Fibroblast of lung (primary cell): ENCODE measurements around the gene TRIM24. TPM values are rescaled to one million over a fixed set of nuclear protein-coding genes. Genes with fewer than 3 reads are reported as not detected.

Experiments used
- DNase-seq, 2 donors: peaks; one replicate each; pipeline versions ENCODE4 v3.0.0 to v3.0.0-alpha.2; 2010; ENCODE audit warnings: low read depth in 2 of 2
- H2AFZ ChIP-seq: 2 replicates; pipeline ENCODE4 v1.5.1; 2012; ENCODE audit warnings: low read length, control low read depth, inconsistent platforms
- H3K27ac ChIP-seq: 2 replicates; pipeline ENCODE4 v1.5.1; 2011; ENCODE audit warnings: low read length, control low read depth; ENCODE audit not compliant: insufficient read depth
- H3K27me3 ChIP-seq: 2 replicates; pipeline ENCODE4 v1.5.1; 2011; ENCODE audit warnings: mild to moderate bottlenecking, low read length; ENCODE audit not compliant: control insufficient read depth, insufficient read depth
- H3K36me3 ChIP-seq: 2 replicates; pipeline ENCODE4 v1.5.1; 2011; ENCODE audit warnings: low read length; ENCODE audit not compliant: control insufficient read depth, insufficient read depth
- H3K4me1 ChIP-seq: 2 replicates; pipeline ENCODE4 v1.5.1; 2011; ENCODE audit warnings: low read length; ENCODE audit not compliant: control insufficient read depth, insufficient read depth; ENCODE audit errors: extremely low read depth
- H3K4me2 ChIP-seq: 2 replicates; pipeline ENCODE4 v1.5.1; 2011; ENCODE audit warnings: low read length, control low read depth; ENCODE audit not compliant: insufficient read depth; ENCODE audit errors: extremely low read depth
- H3K4me3 ChIP-seq, 4 experiments: fragments of 200-600 bp in 1 of 4; sonication (generic) in 1 of 4; replicated peaks in 1 of 4; 2 replicates each; pipeline ENCODE4 v1.5.1; 2011 to 2016; ENCODE audit warnings: low read length in 4 of 4, low read depth in 3 of 4, mild to moderate bottlenecking in 3 of 4, control low read depth in 2 of 4, inconsistent platforms in 1 of 4, mixed read lengths in 1 of 4; ENCODE audit not compliant: insufficient read depth in 1 of 4; ENCODE audit errors: control extremely low read depth in 1 of 4
- H3K79me2 ChIP-seq: 2 replicates; pipeline ENCODE4 v1.5.1; 2012; ENCODE audit warnings: mild to moderate bottlenecking, low read length, inconsistent platforms; ENCODE audit not compliant: control insufficient read depth, insufficient read depth
- H3K9ac ChIP-seq: 2 replicates; pipeline ENCODE4 v1.5.1; 2011; ENCODE audit warnings: mild to moderate bottlenecking, low read length, control low read depth; ENCODE audit not compliant: insufficient read depth
- H3K9me3 ChIP-seq: 2 replicates; pipeline ENCODE4 v1.5.1; 2012; ENCODE audit warnings: low read depth, low read length; ENCODE audit not compliant: control insufficient read depth, insufficient read depth
- H4K20me1 ChIP-seq: 2 replicates; pipeline ENCODE4 v1.5.1; 2011; ENCODE audit warnings: low read length; ENCODE audit not compliant: control insufficient read depth, insufficient read depth; ENCODE audit errors: extremely low read depth
- EZH2 ChIP-seq: IDR thresholded peaks from 2 replicates; pipeline ENCODE4 v1.5.1; 2012; ENCODE audit warnings: low read length, control low read depth, mild to moderate bottlenecking; ENCODE audit errors: missing control alignments
- polyA plus RNA-seq, 2 donors: library from polyadenylated mRNA; depleted of rRNA in 1 of 2; stranded (reverse) in 1 of 2; unstranded in 1 of 2; fragments of >200 nt; gene quantifications; 2 replicates each; pipeline ENCODE4 v1.2.1, GENCODE V29; 2011 to 2012; ENCODE audit warnings: missing spikeins in 1 of 2
- total RNA-seq: library from RNA; depleted of rRNA; stranded (reverse); fragments of >200 nt; gene quantifications from 2 replicates; pipeline ENCODE4 v1.2.1, GENCODE V29; 2014
- TF ChIP-seq, protein P1 (sequence below), 2 donors: IDR thresholded peaks in 1 of 2; conservative IDR thresholded peaks in 1 of 2; 1 replicate in 1 of 2; 2 replicates in 1 of 2; pipeline ENCODE4 v1.5.1; 2011 to 2012; ENCODE audit warnings: low read length in 2 of 2, control low read depth in 1 of 2, inconsistent platforms in 1 of 2, low read depth in 1 of 2, mild to moderate bottlenecking in 1 of 2

Gene TRIM24
- total and polyA plus RNA-seq, 2 donors (not counting 1 experiment from before 2014, with no cell fraction given), result 5.9 to 7.9 TPM

DNA sequence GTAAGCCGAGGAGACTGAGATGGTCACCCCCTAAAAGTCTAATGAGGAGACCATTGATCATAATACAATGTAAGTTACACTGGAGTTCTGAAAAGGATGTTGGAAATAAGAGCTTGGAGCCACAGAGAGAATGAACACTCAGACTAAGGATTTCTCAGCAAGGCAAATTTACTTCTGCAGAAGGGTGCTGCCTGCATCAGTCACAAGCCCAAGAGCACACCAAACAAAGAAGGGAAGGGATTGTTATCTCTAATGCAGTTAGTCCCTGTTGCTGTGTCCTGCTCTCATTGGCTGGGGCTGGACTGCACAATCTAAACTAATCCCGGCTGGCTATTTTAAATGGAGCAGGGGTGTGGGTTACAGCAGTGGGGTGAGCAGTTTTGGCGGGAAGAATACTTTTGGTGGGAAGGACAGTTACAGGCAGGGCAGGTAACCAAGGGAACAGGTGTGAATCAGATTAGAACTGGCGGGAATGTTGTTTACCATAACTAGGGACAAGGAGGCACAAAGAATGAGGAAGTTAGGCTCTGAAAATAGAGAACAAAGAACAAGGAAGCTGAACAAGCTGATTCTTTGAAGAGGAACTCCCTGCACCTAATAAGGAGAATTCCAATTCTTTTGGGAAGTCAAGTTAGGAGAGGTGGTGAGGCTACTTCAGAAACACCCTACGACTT lies 30.3 kb upstream of the TRIM24 start:
- H3K36me3 ChIP-seq, result no peaks in the 10 kb centered on the region
- no peak overlapping the region for H3K27ac ChIP-seq
- H3K4me3 ChIP-seq, result no peak overlapping the region
- no peaks in the 10 kb centered on the region for H3K4me1 ChIP-seq
- no peaks in the 10 kb centered on the region for H4K20me1 ChIP-seq
- no peak overlapping the region for H3K4me2 ChIP-seq
- H2AFZ ChIP-seq, result no peak overlapping the region
- no peaks in the 10 kb centered on the region for H3K9me3 ChIP-seq
- H3K79me2 ChIP-seq, result no peaks in the 10 kb centered on the region
- peak in 1 of 2 donors; percentile 1 for DNase-seq
- H3K27me3 ChIP-seq, result no peaks in the 10 kb centered on the region
- no peak overlapping the region for H3K9ac ChIP-seq
- TF ChIP-seq, protein P1, sequence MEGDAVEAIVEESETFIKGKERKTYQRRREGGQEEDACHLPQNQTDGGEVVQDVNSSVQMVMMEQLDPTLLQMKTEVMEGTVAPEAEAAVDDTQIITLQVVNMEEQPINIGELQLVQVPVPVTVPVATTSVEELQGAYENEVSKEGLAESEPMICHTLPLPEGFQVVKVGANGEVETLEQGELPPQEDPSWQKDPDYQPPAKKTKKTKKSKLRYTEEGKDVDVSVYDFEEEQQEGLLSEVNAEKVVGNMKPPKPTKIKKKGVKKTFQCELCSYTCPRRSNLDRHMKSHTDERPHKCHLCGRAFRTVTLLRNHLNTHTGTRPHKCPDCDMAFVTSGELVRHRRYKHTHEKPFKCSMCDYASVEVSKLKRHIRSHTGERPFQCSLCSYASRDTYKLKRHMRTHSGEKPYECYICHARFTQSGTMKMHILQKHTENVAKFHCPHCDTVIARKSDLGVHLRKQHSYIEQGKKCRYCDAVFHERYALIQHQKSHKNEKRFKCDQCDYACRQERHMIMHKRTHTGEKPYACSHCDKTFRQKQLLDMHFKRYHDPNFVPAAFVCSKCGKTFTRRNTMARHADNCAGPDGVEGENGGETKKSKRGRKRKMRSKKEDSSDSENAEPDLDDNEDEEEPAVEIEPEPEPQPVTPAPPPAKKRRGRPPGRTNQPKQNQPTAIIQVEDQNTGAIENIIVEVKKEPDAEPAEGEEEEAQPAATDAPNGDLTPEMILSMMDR (conservative IDR thresholded peaks at IDR 0.05 in 1 of 2, IDR thresholded peaks at IDR 0.05 in 1 of 2; ENCODE audit: low read depth in 1 of 2, low read length in 2 of 2), result no peak
- TF ChIP-seq EZH2, result no peak

DNA sequence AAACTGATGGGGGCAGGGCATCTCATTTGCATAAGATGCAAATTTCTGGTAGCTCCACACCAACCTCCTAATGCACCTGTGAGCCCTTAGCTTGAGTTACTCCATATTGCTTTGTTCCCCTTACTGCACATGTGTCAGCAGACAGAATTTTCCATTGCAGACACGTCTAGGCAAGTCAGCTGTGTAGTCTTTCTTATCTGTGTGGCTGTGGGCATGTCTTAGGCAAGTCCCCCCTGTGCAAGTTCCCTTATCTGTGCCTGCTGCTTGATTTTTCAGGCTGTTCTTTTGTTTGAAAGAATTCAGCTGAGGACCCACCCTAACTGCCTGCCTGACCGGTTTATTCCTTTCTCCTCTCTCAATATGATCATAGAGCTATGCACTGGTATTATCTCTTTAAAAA lies 28.5 kb upstream of the TRIM24 start:
- TF ChIP-seq, protein P1 (conservative IDR thresholded peaks at IDR 0.05 in 1 of 2, IDR thresholded peaks at IDR 0.05 in 1 of 2; ENCODE audit: low read depth in 1 of 2, low read length in 2 of 2), result no peak
- no peak for TF ChIP-seq EZH2
- no peaks in the 10 kb centered on the region for H3K36me3 ChIP-seq
- H3K27me3 ChIP-seq, result no peaks in the 10 kb centered on the region
- H3K27ac ChIP-seq, result no peak overlapping the region
- H3K4me1 ChIP-seq, result no peaks in the 10 kb centered on the region
- H3K9ac ChIP-seq, result no peak overlapping the region
- H4K20me1 ChIP-seq, result no peaks in the 10 kb centered on the region
- no peak overlapping the region for H3K4me3 ChIP-seq
- no peak overlapping the region for H3K4me2 ChIP-seq
- no peak overlapping the region for H2AFZ ChIP-seq
- H3K9me3 ChIP-seq, result no peaks in the 10 kb centered on the region
- H3K79me2 ChIP-seq, result no peaks in the 10 kb centered on the region
- DNase-seq, result peak in 1 of 2 donors; percentile 10

DNA sequence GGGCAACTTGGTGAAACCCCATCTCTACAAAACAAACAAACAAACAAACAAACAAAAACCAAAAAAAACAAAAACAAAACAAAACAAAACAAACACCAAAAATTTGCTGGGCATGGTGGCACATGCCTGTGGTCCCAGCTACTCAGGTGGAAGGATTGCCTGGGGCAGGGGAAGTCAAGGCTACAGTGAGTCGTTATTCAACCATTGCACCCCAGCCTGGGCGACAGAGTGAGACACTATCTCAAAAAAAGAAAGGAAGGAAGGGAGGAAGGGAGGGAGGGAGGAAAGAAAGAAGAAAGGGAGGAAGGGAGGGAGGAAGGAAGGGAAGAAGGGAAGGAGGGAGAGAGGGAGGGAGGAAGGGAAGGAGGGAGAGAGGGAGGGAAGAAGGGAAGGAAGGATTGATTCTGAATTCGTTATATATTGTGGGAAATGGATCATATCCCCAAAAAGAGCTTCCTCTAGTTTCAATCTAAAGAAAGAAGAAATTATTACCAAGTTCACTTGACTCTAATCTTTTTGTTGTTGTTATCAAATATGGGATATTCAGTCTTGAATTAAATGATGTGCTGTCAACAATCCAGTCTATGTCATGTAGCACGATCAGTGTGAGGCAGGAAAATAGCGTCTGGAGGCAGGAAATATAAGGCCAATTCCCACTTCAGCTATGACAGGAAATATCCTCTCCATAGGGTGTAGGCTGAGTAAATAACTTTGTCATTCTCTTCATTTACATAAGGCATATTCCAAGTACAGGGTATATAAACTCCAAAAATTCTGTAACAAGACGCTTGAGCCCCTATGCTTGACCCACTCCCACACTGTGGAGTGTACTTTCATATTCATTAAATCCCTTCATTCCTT lies 26.2 kb upstream of the TRIM24 start:
- TF ChIP-seq, protein P1 (conservative IDR thresholded peaks at IDR 0.05 in 1 of 2, IDR thresholded peaks at IDR 0.05 in 1 of 2; ENCODE audit: low read depth in 1 of 2, low read length in 2 of 2), result no peak
- TF ChIP-seq EZH2, result no peak
- H3K9ac ChIP-seq, result no peak overlapping the region
- H3K4me2 ChIP-seq, result no peak overlapping the region
- H3K27ac ChIP-seq, result no peak overlapping the region
- no peaks in the 10 kb centered on the region for H3K4me1 ChIP-seq
- no peak for DNase-seq
- H3K36me3 ChIP-seq, result no peaks in the 10 kb centered on the region
- H3K9me3 ChIP-seq, result no peaks in the 10 kb centered on the region
- H3K4me3 ChIP-seq, result no peak overlapping the region
- H2AFZ ChIP-seq, result no peak overlapping the region
- no peaks in the 10 kb centered on the region for H3K27me3 ChIP-seq
- no peaks in the 10 kb centered on the region for H3K79me2 ChIP-seq
- no peaks in the 10 kb centered on the region for H4K20me1 ChIP-seq
